ENCODE data around the gene PFN3.
A peak's percentile ranks its signal among the peaks of the same experiment; 100 is the strongest.

PFN3 gene

DNA sequence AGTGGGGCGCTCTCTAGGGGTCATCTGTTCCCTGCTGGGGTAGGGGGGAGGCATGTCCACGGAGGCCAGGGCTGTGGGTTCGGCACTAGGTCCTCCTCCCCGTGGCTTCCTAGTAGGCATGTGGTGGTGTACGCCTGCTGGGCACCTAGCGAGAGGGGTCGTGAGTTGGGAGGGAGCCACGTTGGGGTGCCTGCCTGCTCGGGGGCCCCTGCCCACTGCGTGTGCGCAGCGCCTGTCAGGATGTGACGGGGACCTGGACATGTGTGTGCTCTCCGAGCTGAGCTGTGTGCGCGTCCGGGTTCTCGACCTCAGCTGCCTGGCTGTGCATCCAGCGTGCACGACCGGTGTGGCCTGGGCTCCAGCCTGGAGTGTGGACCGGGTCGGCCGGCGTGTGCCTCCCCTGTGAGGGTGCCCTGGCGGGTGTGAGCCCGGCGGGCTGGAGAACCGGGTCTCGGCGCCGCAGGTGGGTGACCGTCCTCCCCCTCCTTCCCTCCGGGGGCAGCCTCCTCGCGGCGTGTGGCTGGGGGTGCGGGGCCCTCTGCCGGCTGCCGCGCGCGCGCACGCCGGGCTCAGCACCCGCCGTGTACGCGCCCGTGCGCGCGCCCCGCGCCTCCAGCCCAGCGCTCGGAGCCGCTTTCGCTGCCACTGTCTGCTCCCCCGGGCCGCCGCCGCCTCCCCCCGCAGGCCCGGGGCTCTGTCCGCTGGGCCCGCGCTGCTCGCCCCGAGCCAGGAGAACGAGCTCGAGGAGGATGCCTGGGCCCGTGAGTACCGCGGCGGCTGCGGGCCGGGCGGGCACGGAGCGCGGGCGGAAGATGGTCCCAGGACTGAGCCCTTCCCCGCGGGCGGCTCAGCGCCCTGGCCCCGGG lies 46.0 kb upstream of the PFN3 start, which contains the start of gene PRR7:
TSS of gene PRR7 (plus strand) at position 615 of the 866 bp plus-strand sequence. CDS start 8,254 bp downstream, outside the sequence.
- no peak for TF ChIP-seq CTCF (IDR thresholded peaks at IDR 0.05)
- no peak within 1 kb of the TSS for H3K27ac ChIP-seq
- DNase-seq (ENCODE audit: low spot score): no peak
- H3K4me3 ChIP-seq: peak within 1 kb of the TSS; percentile 88

GRCh38 chr5:177445917-177446199 lies 45.4 kb upstream of the PFN3 start:
- no peak for DNase-seq (ENCODE audit: low spot score)
- Histone ChIP-seq H3K4me3 (peak overlapping the region; percentile 88), H3K27ac (no peak overlapping the region)
- no peak for TF ChIP-seq CTCF (IDR thresholded peaks at IDR 0.05)

- TF ChIP-seq CTCF (IDR thresholded peaks at IDR 0.05): no peak
- Histone ChIP-seq H3K27ac (no peak overlapping the region), H3K4me3 (no peak overlapping the region)
- DNase-seq (ENCODE audit: low spot score): no peak
Measured at GRCh38 chr5:177445052-177445916, 44.8 kb upstream of the PFN3 start.

DNA sequence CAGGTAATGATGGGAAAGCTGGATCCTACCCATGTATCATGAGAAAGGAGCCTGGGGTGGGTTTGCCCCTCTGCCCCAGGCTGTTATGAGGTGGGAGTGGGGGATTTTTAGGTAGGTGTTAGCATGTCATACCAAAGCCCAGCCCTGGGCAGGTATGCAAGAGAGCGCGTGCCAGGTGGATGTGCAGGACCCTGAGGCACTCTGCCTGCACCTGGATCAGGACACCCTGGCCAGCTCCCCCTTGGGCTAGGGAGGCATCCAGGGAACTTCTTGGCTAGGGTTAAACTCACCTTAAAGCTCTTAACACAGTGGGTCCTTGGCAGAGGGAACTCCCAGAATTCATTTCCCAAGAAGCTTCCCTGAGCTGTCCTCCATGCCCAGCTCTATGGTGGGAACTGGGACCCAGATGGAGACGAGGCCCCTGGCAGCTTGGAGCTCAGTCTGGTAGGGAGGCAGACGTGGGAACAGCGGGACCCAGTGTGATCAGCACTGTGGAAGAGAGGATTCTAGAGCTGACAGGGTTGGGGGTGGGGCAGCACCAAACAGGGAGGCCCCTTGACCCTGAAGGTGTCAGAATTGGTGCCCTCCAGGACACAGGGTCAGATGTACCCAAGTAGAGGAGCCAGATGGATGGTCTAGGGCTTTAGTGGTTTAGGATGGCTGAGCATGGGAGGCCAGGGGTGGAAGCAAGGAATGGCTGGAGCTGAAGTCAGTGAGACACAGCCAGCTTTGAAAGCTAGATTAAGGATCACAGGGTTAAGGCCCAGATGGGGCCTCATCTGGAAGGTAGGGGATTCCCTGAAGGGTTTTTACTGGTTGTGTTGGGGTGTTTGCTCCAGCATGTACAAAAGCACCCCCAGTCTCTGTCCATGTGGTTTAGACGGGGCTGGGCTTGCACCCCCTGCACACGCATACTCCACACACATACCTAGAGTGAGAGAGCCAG lies 43.9 kb upstream of the PFN3 start:
- DNase-seq (ENCODE audit: low spot score): no peak
- H3K4me3 ChIP-seq: no peak overlapping the region
- no peak overlapping the region for H3K27ac ChIP-seq
- TF ChIP-seq CTCF (IDR thresholded peaks at IDR 0.05): no peak

GRCh38 chr5:177443144-177443983 lies 42.9 kb upstream of the PFN3 start:
- no peak overlapping the region for H3K27ac ChIP-seq
- DNase-seq (ENCODE audit: low spot score): no peak
- H3K4me3 ChIP-seq: no peak overlapping the region

More at GRCh38 chr5:177443144-177443983, 42.9 kb upstream of the PFN3 start:
- TF ChIP-seq CTCF (IDR thresholded peaks at IDR 0.05): no peak

All from coronary artery (tissue), 2 donors.